IMR-90 (cell line): ENCODE results near the gene SLC34A3. TPM values are rescaled to one million over a fixed set of nuclear protein-coding genes. Genes with fewer than 3 reads are reported as not detected.

Experiments
- ATAC-seq: fragments of 200-7000 bp; cut with Tn5 transposase; 2 replicates; pipeline ENCODE4 v1.9.1; 2020; ENCODE audit warnings: low read depth, mild to moderate bottlenecking, moderate library complexity
- BruUV-seq: library from RNA; stranded (reverse); fragments of 400-500 nt; replicated peaks from 2 replicates; lab custom pipeline; 2021; lab: Mats Ljungman, UMichigan
- CTCF ChIA-PET: fragments of 300-600 bp; formaldehyde crosslinking; extraction: SDS; loops from one replicate; lab custom pipeline; 2021; ENCODE audit warnings: antibody characterized with exemption; lab: Yijun Ruan, JAX
- POLR2A ChIA-PET: fragments of 300-600 bp; sonication (Branson Sonifier 250); formaldehyde crosslinking; loops from one replicate; lab custom pipeline; 2022; ENCODE audit warnings: antibody characterized with exemption; ENCODE audit not compliant: unreplicated experiment; lab: Charles Lee
- DNase-seq: peaks from one replicate; pipeline ENCODE4 v3.0.0; 2013
- H2AFZ ChIP-seq: replicated peaks from 2 replicates; pipeline ENCODE3; 2013; ENCODE audit warnings: low read length, mild to moderate bottlenecking; ENCODE audit not compliant: poor library complexity
- H2AK5ac ChIP-seq: 2 replicates; pipeline ENCODE4 v1.6.1; 2013; ENCODE audit warnings: low read depth, low read length, inconsistent platforms
- H2AK9ac ChIP-seq: replicated peaks from 2 replicates; pipeline ENCODE3; 2013; ENCODE audit warnings: mild to moderate bottlenecking, low read depth, low read length, moderate library complexity; ENCODE audit not compliant: poor library complexity
- H2BK120ac ChIP-seq: 2 replicates; pipeline ENCODE4 v1.6.1; 2013; ENCODE audit warnings: low read depth, low read length, inconsistent platforms
- H2BK15ac ChIP-seq: 3 replicates; pipeline ENCODE4 v1.6.1; 2013; ENCODE audit warnings: low read depth, low read length, inconsistent platforms
- H2BK20ac ChIP-seq: 2 replicates; pipeline ENCODE4 v1.6.1; 2013; ENCODE audit warnings: low read depth, mild to moderate bottlenecking, inconsistent platforms, low read length, moderate library complexity
- H2BK5ac ChIP-seq: 2 replicates; pipeline ENCODE4 v1.6.1; 2013; ENCODE audit warnings: mild to moderate bottlenecking, low read depth, low read length, inconsistent platforms; ENCODE audit not compliant: poor library complexity, severe bottlenecking
- H3K14ac ChIP-seq: replicated peaks from 2 replicates; pipeline ENCODE4 v1.6.1; 2013; ENCODE audit warnings: low read depth, low read length, inconsistent platforms
- H3K18ac ChIP-seq: 2 replicates; pipeline ENCODE4 v1.6.1; 2013; ENCODE audit warnings: low read depth, low read length, control low read depth
- H3K23ac ChIP-seq: 2 replicates; pipeline ENCODE4 v1.6.1; 2013; ENCODE audit warnings: low read depth, low read length, inconsistent platforms
- H3K27ac ChIP-seq: 2 replicates; pipeline ENCODE4 v1.5.1; 2013; ENCODE audit warnings: mild to moderate bottlenecking, control low read depth, low read length; ENCODE audit not compliant: insufficient read depth
- H3K27me3 ChIP-seq: 2 replicates; pipeline ENCODE4 v1.6.1; 2013; ENCODE audit warnings: low read length; ENCODE audit not compliant: control insufficient read depth, insufficient read depth
- H3K36me3 ChIP-seq: 2 replicates; pipeline ENCODE4 v1.6.1; 2013; ENCODE audit warnings: low read length, mixed read lengths; ENCODE audit not compliant: control insufficient read depth, insufficient read depth
- H3K4ac ChIP-seq: 2 replicates; pipeline ENCODE4 v1.6.1; 2013; ENCODE audit warnings: low read depth, low read length, inconsistent platforms
- H3K4me1 ChIP-seq: 2 replicates; pipeline ENCODE4 v1.6.1; 2013; ENCODE audit warnings: low read length, mixed read lengths; ENCODE audit not compliant: control insufficient read depth, insufficient read depth
- H3K4me2 ChIP-seq: 2 replicates; pipeline ENCODE4 v1.6.1; 2013; ENCODE audit warnings: low read depth, mild to moderate bottlenecking, control low read depth, low read length, moderate library complexity
- H3K4me3 ChIP-seq: 2 replicates; pipeline ENCODE4 v1.5.1; 2013; ENCODE audit warnings: low read depth, mild to moderate bottlenecking, control low read depth, low read length, moderate library complexity; ENCODE audit not compliant: insufficient read depth
- H3K56ac ChIP-seq: 2 replicates; pipeline ENCODE4 v1.6.1; 2013; ENCODE audit warnings: low read length, inconsistent platforms; ENCODE audit not compliant: insufficient read depth; ENCODE audit errors: extremely low read depth
- H3K79me1 ChIP-seq, 2 experiments: 2 replicates each; pipeline ENCODE4 v1.6.1; 2013; ENCODE audit warnings: low read length in 2 of 2, inconsistent platforms in 1 of 2, low read depth in 1 of 2
- H3K9ac ChIP-seq: 2 replicates; pipeline ENCODE4 v1.6.1; 2013; ENCODE audit warnings: low read depth, low read length, control low read depth
- H3K9me1 ChIP-seq: 2 replicates; pipeline ENCODE4 v1.6.1; 2013; ENCODE audit warnings: low read length, inconsistent platforms; ENCODE audit not compliant: insufficient read depth
- H3K9me3 ChIP-seq: 2 replicates; pipeline ENCODE4 v1.6.1; 2013; ENCODE audit warnings: low read length; ENCODE audit not compliant: control insufficient read depth, insufficient read depth
- H4K20me1 ChIP-seq: 2 replicates; pipeline ENCODE4 v1.6.1; 2013; ENCODE audit warnings: low read length, inconsistent platforms; ENCODE audit not compliant: insufficient read depth
- H4K5ac ChIP-seq: 2 replicates; pipeline ENCODE4 v1.6.1; 2013; ENCODE audit warnings: mild to moderate bottlenecking, low read depth, low read length, control low read depth
- H4K8ac ChIP-seq, 2 experiments: 2 replicates each; pipeline ENCODE4 v1.6.1; 2013; ENCODE audit warnings: low read depth in 2 of 2, low read length in 2 of 2, control low read depth in 1 of 2, inconsistent platforms in 1 of 2
- H4K91ac ChIP-seq: 2 replicates; pipeline ENCODE4 v1.6.1; 2013; ENCODE audit warnings: low read depth, low read length, inconsistent platforms; ENCODE audit not compliant: insufficient read depth
- CHD1 ChIP-seq: IDR thresholded peaks from 2 replicates; pipeline ENCODE4 v1.6.1; 2012; ENCODE audit warnings: low read depth, low read length, improper control_type of control experiment
- FOS ChIP-seq: fragments of 150-350 bp; IDR thresholded peaks from 2 replicates; pipeline ENCODE4 v1.6.1; 2016; ENCODE audit warnings: low read depth, low read length
- MXI1 ChIP-seq: IDR thresholded peaks from 2 replicates; pipeline ENCODE4 v1.6.1; 2012; ENCODE audit warnings: low read depth, mild to moderate bottlenecking, low read length, moderate library complexity, borderline replicate concordance
- NFE2L2 ChIP-seq: fragments of 150-350 bp; IDR thresholded peaks from 2 replicates; pipeline ENCODE4 v1.6.1; 2016; ENCODE audit warnings: low read depth, mild to moderate bottlenecking, low read length
- POLR2A ChIP-seq: IDR thresholded peaks from 2 replicates; pipeline ENCODE4 v1.6.1; 2012; ENCODE audit warnings: mild to moderate bottlenecking, low read depth, low read length
- whole genome bisulfite sequencing, 2 experiments: methylation state at CpG; one replicate each; pipeline versions ENCODE4 v1.1.5 to v1.1.7; 2013; ENCODE audit warnings: missing lambda C conversion rate in 2 of 2; ENCODE audit not compliant: insufficient read length in 1 of 2; ENCODE audit errors: extremely low coverage in 2 of 2; 5-methylcytosine and 5-hydroxymethylcytosine counted together
- dilution Hi-C: fragments of 300-500 bp; cut with HindIII; formaldehyde crosslinking; loops from one replicate; pipeline ENCODE4 v1.14.3; 2018; ENCODE audit warnings: low sequenced_read_pairs; ENCODE audit not compliant: unreplicated experiment
- in situ Hi-C: fragments of 300-500 bp; cut with MboI; formaldehyde crosslinking; loops from 3 replicates; pipeline ENCODE4 v1.14.3; 2019; ENCODE audit warnings: low sequenced_read_pairs, inconsistent platforms, mixed read lengths
- intact Hi-C: fragments of 100-400 bp; cut with micrococcal nuclease; formaldehyde crosslinking; loops from 2 replicates; pipeline ENCODE4 v1.10.0; 2022
- polyA plus RNA-seq, 3 experiments: library from polyadenylated mRNA; depleted of rRNA; stranded (reverse); fragments of >200 nt; gene quantifications; 2 replicates each; pipeline ENCODE4 v1.2.3, GENCODE V29; 2012; ENCODE audit warnings: low replicate concordance in 1 of 3
- total RNA-seq: library from RNA; depleted of rRNA; stranded (reverse); fragments of >200 nt; gene quantifications from 2 replicates; pipeline ENCODE4 v1.2.3, GENCODE V29; 2012
- TF ChIP-seq, protein P1 (sequence below): conservative IDR thresholded peaks from 2 replicates; pipeline ENCODE4 v1.5.1; 2012; ENCODE audit warnings: mild to moderate bottlenecking, low read depth, low read length, improper control_type of control experiment

The SLC34A3 gene
- total and polyA plus RNA-seq, 2 of the 4 experiments (the other 2 are of a cell fraction): not detected

DNA sequence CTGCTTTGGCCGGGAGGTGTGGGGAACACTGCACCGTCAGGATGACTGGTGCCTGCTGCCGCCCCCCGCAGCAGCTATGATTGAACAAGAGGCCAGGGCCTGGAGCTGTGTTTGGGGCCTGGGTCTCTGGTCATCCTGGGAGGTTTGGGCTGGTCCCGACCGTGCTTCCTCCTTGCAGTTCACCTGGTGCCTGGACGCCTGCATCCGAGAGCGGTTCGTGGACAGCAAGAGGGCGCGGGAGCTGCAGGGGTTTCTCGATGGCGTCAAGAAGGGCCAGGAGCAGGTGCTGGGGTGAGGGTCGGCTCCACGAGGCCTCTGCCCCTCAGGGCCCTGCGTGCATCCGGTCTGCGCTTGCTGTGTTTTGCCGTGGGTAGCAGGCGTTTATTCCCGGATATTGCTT lies 33.4 kb downstream of the SLC34A3 start:
- peaks cover 10 to 41% of the 10 kb centered on the region in 2 experiments for H3K79me1 ChIP-seq
- no peak overlapping the region for H3K4me3 ChIP-seq
- H3K27me3 ChIP-seq: no peaks in the 10 kb centered on the region
- no peak overlapping the region for H3K4me2 ChIP-seq
- no peak overlapping the region for H2BK15ac ChIP-seq
- H3K4me1 ChIP-seq: peaks cover 7% of the 10 kb centered on the region
- no peak overlapping the region for H3K18ac ChIP-seq
- DNase-seq (no peak), ATAC-seq (no peak)
- ChIA-PET POLR2A (no interaction called here), CTCF (no interaction called here)
- no peak overlapping the region for H3K9ac ChIP-seq
- H4K8ac ChIP-seq: no peak overlapping the region
- no peak overlapping the region for H2BK120ac ChIP-seq
- no peak overlapping the region for H4K5ac ChIP-seq
- H4K20me1 ChIP-seq: peaks cover 15% of the 10 kb centered on the region
- H2AK9ac ChIP-seq: no peak overlapping the region
- H3K27ac ChIP-seq: no peak overlapping the region
- H3K23ac ChIP-seq: no peak overlapping the region
- H2BK20ac ChIP-seq: no peak overlapping the region
- in situ Hi-C loops (no loop called here), intact Hi-C loops (no loop called here), dilution Hi-C loops (no loop called here)
- no TSS peak for BruUV-seq
- H2BK5ac ChIP-seq: no peak overlapping the region
- H2AFZ ChIP-seq: no peak overlapping the region
- no peaks in the 10 kb centered on the region for H3K9me3 ChIP-seq
- H3K56ac ChIP-seq: no peak overlapping the region
- TF ChIP-seq, protein P1, sequence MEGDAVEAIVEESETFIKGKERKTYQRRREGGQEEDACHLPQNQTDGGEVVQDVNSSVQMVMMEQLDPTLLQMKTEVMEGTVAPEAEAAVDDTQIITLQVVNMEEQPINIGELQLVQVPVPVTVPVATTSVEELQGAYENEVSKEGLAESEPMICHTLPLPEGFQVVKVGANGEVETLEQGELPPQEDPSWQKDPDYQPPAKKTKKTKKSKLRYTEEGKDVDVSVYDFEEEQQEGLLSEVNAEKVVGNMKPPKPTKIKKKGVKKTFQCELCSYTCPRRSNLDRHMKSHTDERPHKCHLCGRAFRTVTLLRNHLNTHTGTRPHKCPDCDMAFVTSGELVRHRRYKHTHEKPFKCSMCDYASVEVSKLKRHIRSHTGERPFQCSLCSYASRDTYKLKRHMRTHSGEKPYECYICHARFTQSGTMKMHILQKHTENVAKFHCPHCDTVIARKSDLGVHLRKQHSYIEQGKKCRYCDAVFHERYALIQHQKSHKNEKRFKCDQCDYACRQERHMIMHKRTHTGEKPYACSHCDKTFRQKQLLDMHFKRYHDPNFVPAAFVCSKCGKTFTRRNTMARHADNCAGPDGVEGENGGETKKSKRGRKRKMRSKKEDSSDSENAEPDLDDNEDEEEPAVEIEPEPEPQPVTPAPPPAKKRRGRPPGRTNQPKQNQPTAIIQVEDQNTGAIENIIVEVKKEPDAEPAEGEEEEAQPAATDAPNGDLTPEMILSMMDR: no peak
- TF ChIP-seq CHD1: no peak
- TF ChIP-seq MXI1: no peak
- TF ChIP-seq POLR2A: no peak
- no peak for TF ChIP-seq NFE2L2
- no peak for TF ChIP-seq FOS
- peaks cover 6% of the 10 kb centered on the region for H3K9me1 ChIP-seq
- H3K14ac ChIP-seq: no peak overlapping the region
- H4K91ac ChIP-seq: no peak overlapping the region
- WGBS, 2 experiments: 97% methylated on average over 14 of the region's 22 CpGs; no CpG with 5 or more reads in 1 of the 2 experiments
- peaks cover 51% of the 10 kb centered on the region for H3K36me3 ChIP-seq
- H3K4ac ChIP-seq: no peak overlapping the region
- H2AK5ac ChIP-seq: no peak overlapping the region
